Gastrocnemius medialis (tissue), 4 donors: Measurements from ENCODE around the gene SUPT4H1. TPM values are rescaled to one million over a fixed set of nuclear protein-coding genes. Genes with fewer than 3 reads are reported as not detected.

Experiments
- ATAC-seq, 2 donors: fragments of 150-250 bp; one replicate each; pipeline ENCODE4 v1.9.1; 2016
- DNase-seq, 2 donors: peaks; one replicate each; pipeline ENCODE4 v3.0.0-alpha.2; 2019
- H3K27ac ChIP-seq, 4 donors: fragments of 200-600 bp; sonication (generic); 1 replicate in 1 of 4; 2 replicates in 3 of 4; pipeline ENCODE4 v1.5.1; 2016 to 2018; ENCODE audit warnings: mild to moderate bottlenecking in 2 of 4, moderate library complexity in 1 of 4
- H3K27me3 ChIP-seq, 3 donors: fragments of 200-600 bp; sonication (generic) in 2 of 3; 1 replicate in 1 of 3; 2 replicates in 2 of 3; pipeline versions ENCODE4 v1.5.1 to v1.6.0; 2016 to 2019; ENCODE audit warnings: mild to moderate bottlenecking in 1 of 3, moderate library complexity in 1 of 3
- H3K36me3 ChIP-seq, 2 donors: fragments of 200-600 bp; sonication (generic) in 1 of 2; one replicate each; pipeline ENCODE4 v1.5.1; 2017 to 2018
- H3K4me1 ChIP-seq, 2 donors: fragments of 200-600 bp; sonication (generic) in 1 of 2; one replicate each; pipeline ENCODE4 v1.5.1; 2016 to 2017; ENCODE audit warnings: mild to moderate bottlenecking in 2 of 2
- H3K4me3 ChIP-seq, 4 donors: fragments of 200-600 bp; sonication (generic) in 3 of 4; 1 replicate in 1 of 4; 2 replicates in 3 of 4; pipeline ENCODE4 v1.5.1; 2016 to 2019; ENCODE audit warnings: mild to moderate bottlenecking in 2 of 4
- H3K9me3 ChIP-seq, 3 donors: fragments of 200-600 bp; sonication (generic) in 2 of 3; 1 replicate in 1 of 3; 2 replicates in 2 of 3; pipeline ENCODE4 v1.5.1; 2016 to 2019
- POLR2A ChIP-seq, 2 donors: fragments of 450-650 bp; IDR thresholded peaks; one replicate each; pipeline ENCODE4 v1.6.1; 2017; ENCODE audit warnings: antibody characterized with exemption in 2 of 2, mild to moderate bottlenecking in 2 of 2, moderate library complexity in 2 of 2
- in situ Hi-C, 4 donors: fragments of 200-750 bp; cut with MboI; loops; one replicate each; pipeline versions ENCODE4 v1.15.0 to v1.8.0; 2017; ENCODE audit warnings: low sequenced_read_pairs in 4 of 4
- intact Hi-C: fragments of 100-400 bp; cut with DNase I; formaldehyde crosslinking; loops from one replicate; pipeline ENCODE4 v1.15.1; 2023; ENCODE audit warnings: low total_unique reads
- total RNA-seq, 4 donors: library from RNA; depleted of rRNA; stranded (reverse); fragments of >200 nt; gene quantifications; one replicate each; pipeline versions ENCODE4 v1.1.0 to v1.2.3, GENCODE V29; 2016
- TF ChIP-seq, protein P1 (sequence below), 5 experiments: fragments of 450-650 bp in 3 of 5; fragments of 200-600 bp in 2 of 5; sonication (generic) in 2 of 5; IDR thresholded peaks in 4 of 5; conservative IDR thresholded peaks in 1 of 5; 1 replicate in 4 of 5; 2 replicates in 1 of 5; pipeline ENCODE4 v1.5.1; 2016 to 2019; ENCODE audit warnings: antibody characterized with exemption in 5 of 5, mild to moderate bottlenecking in 3 of 5, moderate library complexity in 3 of 5

The SUPT4H1 gene
- total RNA-seq, 4 donors from 2014 or later, result 39.6 to 49.0 (median 41.1) TPM

DNA sequence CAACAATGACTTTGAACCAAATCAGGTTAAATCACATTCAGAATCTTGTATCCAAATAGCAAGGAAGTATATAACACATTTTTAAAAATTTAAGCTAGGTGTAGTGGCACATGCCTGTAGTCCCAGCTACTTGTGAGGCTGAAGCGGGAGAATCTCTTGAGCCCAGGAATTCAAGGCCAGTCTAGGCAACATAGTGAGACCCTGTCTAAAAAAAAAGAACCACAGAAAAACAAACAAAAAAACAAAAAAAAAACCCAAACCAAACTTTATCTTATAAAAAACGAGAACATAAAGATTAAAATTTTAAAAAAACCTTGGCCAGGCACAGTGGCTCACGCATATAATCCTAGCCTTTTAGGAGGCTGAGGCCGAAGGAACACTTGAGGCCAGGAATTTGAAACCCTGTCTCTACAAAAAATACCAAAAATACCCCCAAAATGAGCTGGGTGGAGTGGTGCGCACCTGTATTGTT lies 11.6 kb downstream of the SUPT4H1 start:
- DNase-seq (no peak), ATAC-seq (no peak)
- intact Hi-C loops (no loop called here), in situ Hi-C loops (no loop called here)
- Histone ChIP-seq H3K4me3 (no peak overlapping the region), H3K4me1 (peaks cover 7% of the 10 kb centered on the region in 2 donors), H3K36me3 (peaks cover 0 to 12% of the 10 kb centered on the region in 2 donors), H3K27me3 (peaks cover 0 to 7% (median 0%) of the 10 kb centered on the region in 3 donors), H3K27ac (no peak overlapping the region), H3K9me3 (no peaks in the 10 kb centered on the region)
- no peak for TF ChIP-seq POLR2A (IDR thresholded peaks at IDR 0.05)
- TF ChIP-seq, protein P1, sequence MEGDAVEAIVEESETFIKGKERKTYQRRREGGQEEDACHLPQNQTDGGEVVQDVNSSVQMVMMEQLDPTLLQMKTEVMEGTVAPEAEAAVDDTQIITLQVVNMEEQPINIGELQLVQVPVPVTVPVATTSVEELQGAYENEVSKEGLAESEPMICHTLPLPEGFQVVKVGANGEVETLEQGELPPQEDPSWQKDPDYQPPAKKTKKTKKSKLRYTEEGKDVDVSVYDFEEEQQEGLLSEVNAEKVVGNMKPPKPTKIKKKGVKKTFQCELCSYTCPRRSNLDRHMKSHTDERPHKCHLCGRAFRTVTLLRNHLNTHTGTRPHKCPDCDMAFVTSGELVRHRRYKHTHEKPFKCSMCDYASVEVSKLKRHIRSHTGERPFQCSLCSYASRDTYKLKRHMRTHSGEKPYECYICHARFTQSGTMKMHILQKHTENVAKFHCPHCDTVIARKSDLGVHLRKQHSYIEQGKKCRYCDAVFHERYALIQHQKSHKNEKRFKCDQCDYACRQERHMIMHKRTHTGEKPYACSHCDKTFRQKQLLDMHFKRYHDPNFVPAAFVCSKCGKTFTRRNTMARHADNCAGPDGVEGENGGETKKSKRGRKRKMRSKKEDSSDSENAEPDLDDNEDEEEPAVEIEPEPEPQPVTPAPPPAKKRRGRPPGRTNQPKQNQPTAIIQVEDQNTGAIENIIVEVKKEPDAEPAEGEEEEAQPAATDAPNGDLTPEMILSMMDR (IDR thresholded peaks at IDR 0.05 in 4 of 5, conservative IDR thresholded peaks at IDR 0.05 in 1 of 5), result no peak

DNA sequence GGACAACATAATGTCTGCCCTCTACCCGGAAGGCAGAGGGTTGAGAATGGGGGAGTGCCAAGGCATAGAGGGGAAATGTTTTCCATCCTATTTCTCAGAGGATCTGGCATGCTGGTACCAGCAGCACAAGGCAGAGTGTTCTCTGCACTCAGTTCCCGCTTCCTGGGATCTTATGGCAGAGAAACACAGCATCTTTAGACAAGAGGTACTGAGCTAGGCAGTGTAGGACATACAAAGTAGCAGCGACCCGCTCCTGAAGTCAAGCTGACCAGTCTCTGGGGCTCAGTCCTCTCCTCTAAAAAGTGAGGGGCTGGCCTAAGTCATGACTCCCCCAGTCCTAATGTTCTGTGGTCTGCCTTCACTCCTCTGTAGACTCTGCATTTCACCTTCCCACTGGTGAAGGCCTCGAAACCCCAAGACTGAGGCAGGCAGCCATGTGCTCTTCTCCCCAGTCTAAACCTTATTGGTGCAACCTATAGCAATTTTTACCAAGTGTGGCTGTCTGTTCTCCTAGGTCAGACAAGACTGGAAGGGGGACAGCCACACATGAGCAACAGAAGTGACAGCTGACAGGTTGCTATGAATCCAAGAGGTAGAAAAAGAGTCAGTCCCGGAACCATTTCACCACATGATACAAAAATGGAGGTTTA lies 12.1 kb downstream of the SUPT4H1 start:
- intact Hi-C loops (no loop called here), in situ Hi-C loops (no loop called here)
- no peak overlapping the region for H3K4me3 ChIP-seq

DNA sequence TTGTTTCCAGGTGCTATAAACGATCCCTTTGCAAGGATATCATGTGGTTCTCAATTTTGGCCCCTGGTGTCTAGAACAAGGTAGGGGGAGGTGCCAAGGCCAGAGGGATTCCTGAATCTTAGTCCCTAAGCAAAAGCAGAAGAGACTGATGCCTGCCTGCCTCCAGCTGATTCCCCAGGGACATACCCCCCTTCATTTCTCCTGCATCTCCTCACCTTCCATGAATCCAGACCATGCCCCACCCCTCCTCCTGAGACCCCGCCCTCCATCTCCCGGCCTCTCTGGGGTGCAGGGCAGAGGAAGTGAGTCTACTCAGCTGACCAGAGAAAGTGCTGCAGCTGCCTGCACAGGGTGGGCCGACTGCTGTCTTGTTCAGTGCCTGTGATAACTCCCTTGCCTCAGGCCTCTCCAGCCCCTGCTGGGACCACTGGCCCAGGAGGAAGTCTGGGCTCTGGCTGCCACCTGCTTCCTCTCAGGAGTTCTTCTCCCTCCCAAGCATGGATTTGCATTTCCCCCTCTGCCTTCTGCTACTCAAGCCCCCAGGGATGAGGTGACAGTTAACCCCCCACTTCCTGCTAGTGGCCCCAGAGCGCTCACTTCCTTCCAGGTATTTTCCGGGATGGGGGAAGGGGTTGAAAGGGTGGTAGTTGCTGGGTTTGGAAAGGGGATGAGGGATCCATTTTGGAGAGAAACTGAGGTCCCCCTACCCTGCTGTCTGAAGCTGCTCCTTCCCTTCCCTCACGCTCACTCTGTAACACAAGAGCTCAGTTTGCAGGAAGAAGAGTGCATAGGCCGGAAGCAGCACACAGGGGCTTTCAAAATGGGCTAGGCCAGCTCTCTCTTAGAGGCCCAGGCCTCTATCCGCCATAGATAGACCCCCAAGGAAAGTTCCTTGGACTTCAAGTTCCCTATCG lies 12.9 kb downstream of the SUPT4H1 start:
- peak overlapping the region in 1 of 4 donors; percentile 6 for H3K4me3 ChIP-seq
- in situ Hi-C loops (no loop called here), intact Hi-C loops (no loop called here)
- H3K36me3 ChIP-seq, result no peaks in the 10 kb centered on the region
- peaks cover 0 to 7% (median 0%) of the 10 kb centered on the region in 3 donors for H3K27me3 ChIP-seq
- H3K4me1 ChIP-seq, result peaks cover 7% of the 10 kb centered on the region in 2 donors
- DNase-seq (peak in 1 of 2 donors; percentile 42), ATAC-seq (no peak)
- peak in 1 of 2 donors; percentile 23 for TF ChIP-seq POLR2A (IDR thresholded peaks at IDR 0.05)
- TF ChIP-seq, protein P1 (IDR thresholded peaks at IDR 0.05 in 4 of 5, conservative IDR thresholded peaks at IDR 0.05 in 1 of 5), result no peak
- H3K9me3 ChIP-seq, result no peaks in the 10 kb centered on the region
- peak overlapping the region in 2 of 4 donors; percentile 20 to 62 for H3K27ac ChIP-seq

More for the DNA sequence above, 12.1 kb downstream of the SUPT4H1 start:
- peaks cover 7% of the 10 kb centered on the region in 2 donors for H3K4me1 ChIP-seq
- no peaks in the 10 kb centered on the region for H3K9me3 ChIP-seq
- H3K27ac ChIP-seq, result no peak overlapping the region
- peaks cover 0 to 7% (median 0%) of the 10 kb centered on the region in 3 donors for H3K27me3 ChIP-seq
- peaks cover 0 to 6% of the 10 kb centered on the region in 2 donors for H3K36me3 ChIP-seq
- ATAC-seq (no peak), DNase-seq (no peak)
- no peak for TF ChIP-seq POLR2A (IDR thresholded peaks at IDR 0.05)
- TF ChIP-seq, protein P1 (IDR thresholded peaks at IDR 0.05 in 4 of 5, conservative IDR thresholded peaks at IDR 0.05 in 1 of 5), result no peak

GRCh38 chr17:58338454-58338840 lies 13.6 kb downstream of the SUPT4H1 start:
- in situ Hi-C loops (no loop called here), intact Hi-C loops (no loop called here)
- ATAC-seq, result no peak
- H3K4me3 ChIP-seq, result no peak overlapping the region
- peaks cover 7% of the 10 kb centered on the region in 2 donors for H3K4me1 ChIP-seq
- no peak for DNase-seq
- H3K9me3 ChIP-seq, result no peaks in the 10 kb centered on the region
- peak overlapping the region in 2 of 4 donors; percentile 20 to 62 for H3K27ac ChIP-seq
- TF ChIP-seq POLR2A (IDR thresholded peaks at IDR 0.05), result no peak
- TF ChIP-seq, protein P1 (IDR thresholded peaks at IDR 0.05 in 4 of 5, conservative IDR thresholded peaks at IDR 0.05 in 1 of 5), result no peak
- H3K27me3 ChIP-seq, result peaks cover 0 to 7% (median 0%) of the 10 kb centered on the region in 3 donors
- H3K36me3 ChIP-seq, result no peaks in the 10 kb centered on the region
